Astrocyte (in vitro differentiated cells and primary cell): Measurements from ENCODE around the gene RAB27B.

ENCODE experiments used
- EZH2 ChIP-seq: IDR thresholded peaks from 2 replicates; pipeline ENCODE4 v1.6.1; 2012; ENCODE audit warnings: mild to moderate bottlenecking, low read length, inconsistent platforms; ENCODE audit not compliant: insufficient read depth
- TF ChIP-seq, protein P1 (sequence below): IDR thresholded peaks from 2 replicates; pipeline ENCODE4 v1.5.1; 2011; ENCODE audit warnings: low read depth, mild to moderate bottlenecking, inconsistent platforms, low read length, moderate library complexity; ENCODE audit not compliant: insufficient read depth

DNA sequence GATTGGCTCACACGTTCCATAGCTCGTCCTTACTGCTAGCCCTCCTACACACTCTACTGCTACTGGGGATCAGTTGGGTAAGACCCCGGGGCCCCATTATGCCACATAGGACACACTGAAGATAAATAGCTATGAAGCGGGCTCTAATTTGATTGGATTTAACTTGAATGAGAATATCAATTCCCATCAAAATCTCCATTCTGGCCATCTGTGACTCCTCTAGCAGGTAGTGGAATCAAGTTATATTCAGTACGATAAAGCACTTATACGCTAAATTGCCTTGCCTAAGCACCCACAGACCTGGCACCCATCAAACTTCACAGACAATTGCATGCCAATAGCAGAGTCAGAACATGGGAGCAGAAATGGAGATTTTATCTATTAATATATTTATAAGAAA lies 91.1 kb downstream of the RAB27B start:
- TF ChIP-seq, protein P1, sequence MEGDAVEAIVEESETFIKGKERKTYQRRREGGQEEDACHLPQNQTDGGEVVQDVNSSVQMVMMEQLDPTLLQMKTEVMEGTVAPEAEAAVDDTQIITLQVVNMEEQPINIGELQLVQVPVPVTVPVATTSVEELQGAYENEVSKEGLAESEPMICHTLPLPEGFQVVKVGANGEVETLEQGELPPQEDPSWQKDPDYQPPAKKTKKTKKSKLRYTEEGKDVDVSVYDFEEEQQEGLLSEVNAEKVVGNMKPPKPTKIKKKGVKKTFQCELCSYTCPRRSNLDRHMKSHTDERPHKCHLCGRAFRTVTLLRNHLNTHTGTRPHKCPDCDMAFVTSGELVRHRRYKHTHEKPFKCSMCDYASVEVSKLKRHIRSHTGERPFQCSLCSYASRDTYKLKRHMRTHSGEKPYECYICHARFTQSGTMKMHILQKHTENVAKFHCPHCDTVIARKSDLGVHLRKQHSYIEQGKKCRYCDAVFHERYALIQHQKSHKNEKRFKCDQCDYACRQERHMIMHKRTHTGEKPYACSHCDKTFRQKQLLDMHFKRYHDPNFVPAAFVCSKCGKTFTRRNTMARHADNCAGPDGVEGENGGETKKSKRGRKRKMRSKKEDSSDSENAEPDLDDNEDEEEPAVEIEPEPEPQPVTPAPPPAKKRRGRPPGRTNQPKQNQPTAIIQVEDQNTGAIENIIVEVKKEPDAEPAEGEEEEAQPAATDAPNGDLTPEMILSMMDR = no peak
- TF ChIP-seq EZH2 = no peak
